Calu3 (cell line): ENCODE data around the gene POLR1G. TPM values are rescaled to one million over a fixed set of nuclear protein-coding genes. Genes with fewer than 3 reads are reported as not detected.

Experiments
- Bru-seq: library from RNA; stranded (reverse); fragments of 400-500 nt; gene quantifications from one replicate; lab custom pipeline; 2021; lab: Mats Ljungman, UMichigan
- BruChase-seq, 2 experiments: library from RNA; stranded (reverse); fragments of 400-500 nt; gene quantifications; one replicate each; lab custom pipeline; 2021; lab: Mats Ljungman, UMichigan
- BruUV-seq: library from RNA; stranded (reverse); fragments of 400-500 nt; replicated peaks from 2 replicates; lab custom pipeline; 2021; lab: Mats Ljungman, UMichigan
- CTCF ChIA-PET: fragments of 300-600 bp; sonication (Branson Sonifier 250); formaldehyde crosslinking; loops from one replicate; lab custom pipeline; 2022; ENCODE audit warnings: antibody characterized with exemption; lab: Charles Lee
- DNase-seq: peaks from one replicate; pipeline ENCODE4 v3.0.0; 2022
- H3K27ac Mint-ChIP-seq: one replicate; pipeline ENCODE4 v1.8.0; 2022; ENCODE audit warnings: mixed read lengths; ENCODE audit not compliant: unreplicated experiment
- H3K27me3 Mint-ChIP-seq: one replicate; pipeline ENCODE4 v1.8.0; 2022; ENCODE audit warnings: mixed read lengths; ENCODE audit not compliant: unreplicated experiment
- H3K36me3 Mint-ChIP-seq: one replicate; pipeline ENCODE4 v1.8.0; 2022; ENCODE audit warnings: mild to moderate bottlenecking, moderate library complexity, mixed read lengths; ENCODE audit not compliant: insufficient read depth, unreplicated experiment
- H3K4me1 Mint-ChIP-seq: one replicate; pipeline ENCODE4 v1.8.0; 2022; ENCODE audit warnings: mild to moderate bottlenecking, low read depth, mixed read lengths; ENCODE audit not compliant: unreplicated experiment
- H3K4me3 Mint-ChIP-seq: one replicate; pipeline ENCODE4 v1.8.0; 2022; ENCODE audit warnings: mild to moderate bottlenecking, low read depth, moderate library complexity, mixed read lengths; ENCODE audit not compliant: unreplicated experiment
- H3K9me3 Mint-ChIP-seq: one replicate; pipeline ENCODE4 v1.8.0; 2022; ENCODE audit warnings: low read depth, mixed read lengths; ENCODE audit not compliant: unreplicated experiment
- intact Hi-C: fragments of 100-400 bp; cut with micrococcal nuclease; formaldehyde crosslinking; loops from one replicate; pipeline ENCODE4 v1.10.0; 2022; ENCODE audit not compliant: unreplicated experiment
- long read RNA-seq: library from polyadenylated mRNA; stranded (forward); transcript quantifications from one replicate; pipeline ENCODE4 v2.0.0, GENCODE V29; 2022
- total RNA-seq: library from RNA; stranded (reverse); gene quantifications from 2 replicates; pipeline ENCODE4 v1.2.3, GENCODE V29; 2022
- TF ChIP-seq, protein P1 (sequence below): fragments of 200-600 bp; IDR thresholded peaks from one replicate; pipeline ENCODE4 v1.8.0; 2022; ENCODE audit warnings: antibody characterized with exemption; ENCODE audit not compliant: unreplicated experiment

Gene POLR1G, protein sequence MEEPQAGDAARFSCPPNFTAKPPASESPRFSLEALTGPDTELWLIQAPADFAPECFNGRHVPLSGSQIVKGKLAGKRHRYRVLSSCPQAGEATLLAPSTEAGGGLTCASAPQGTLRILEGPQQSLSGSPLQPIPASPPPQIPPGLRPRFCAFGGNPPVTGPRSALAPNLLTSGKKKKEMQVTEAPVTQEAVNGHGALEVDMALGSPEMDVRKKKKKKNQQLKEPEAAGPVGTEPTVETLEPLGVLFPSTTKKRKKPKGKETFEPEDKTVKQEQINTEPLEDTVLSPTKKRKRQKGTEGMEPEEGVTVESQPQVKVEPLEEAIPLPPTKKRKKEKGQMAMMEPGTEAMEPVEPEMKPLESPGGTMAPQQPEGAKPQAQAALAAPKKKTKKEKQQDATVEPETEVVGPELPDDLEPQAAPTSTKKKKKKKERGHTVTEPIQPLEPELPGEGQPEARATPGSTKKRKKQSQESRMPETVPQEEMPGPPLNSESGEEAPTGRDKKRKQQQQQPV
- total RNA-seq (22.5 and 25.8 TPM in 2 replicates), Bru-seq, nascent RNA (percentile 74 among the genes with signal in this experiment), BruChase-seq, experiment 1, labeled RNA remaining after a 6-hour chase (percentile 80 among the genes with signal in this experiment), BruChase-seq, experiment 2, labeled RNA remaining after a 2-hour chase (percentile 93 among the genes with signal in this experiment)
- long read RNA-seq, transcript CD3EAP-202 (3 exons, 1,830 nt): minor isoform, 6 of 40 reads
- long read RNA-seq, transcript CD3EAP-201 (3 exons, 3,286 nt): major isoform, 22 of 40 reads
- long read RNA-seq, partial matches to known transcripts: 6 of 40 reads
- long read RNA-seq, other reads (novel, unspliced or antisense): 2 of 40 reads

DNA sequence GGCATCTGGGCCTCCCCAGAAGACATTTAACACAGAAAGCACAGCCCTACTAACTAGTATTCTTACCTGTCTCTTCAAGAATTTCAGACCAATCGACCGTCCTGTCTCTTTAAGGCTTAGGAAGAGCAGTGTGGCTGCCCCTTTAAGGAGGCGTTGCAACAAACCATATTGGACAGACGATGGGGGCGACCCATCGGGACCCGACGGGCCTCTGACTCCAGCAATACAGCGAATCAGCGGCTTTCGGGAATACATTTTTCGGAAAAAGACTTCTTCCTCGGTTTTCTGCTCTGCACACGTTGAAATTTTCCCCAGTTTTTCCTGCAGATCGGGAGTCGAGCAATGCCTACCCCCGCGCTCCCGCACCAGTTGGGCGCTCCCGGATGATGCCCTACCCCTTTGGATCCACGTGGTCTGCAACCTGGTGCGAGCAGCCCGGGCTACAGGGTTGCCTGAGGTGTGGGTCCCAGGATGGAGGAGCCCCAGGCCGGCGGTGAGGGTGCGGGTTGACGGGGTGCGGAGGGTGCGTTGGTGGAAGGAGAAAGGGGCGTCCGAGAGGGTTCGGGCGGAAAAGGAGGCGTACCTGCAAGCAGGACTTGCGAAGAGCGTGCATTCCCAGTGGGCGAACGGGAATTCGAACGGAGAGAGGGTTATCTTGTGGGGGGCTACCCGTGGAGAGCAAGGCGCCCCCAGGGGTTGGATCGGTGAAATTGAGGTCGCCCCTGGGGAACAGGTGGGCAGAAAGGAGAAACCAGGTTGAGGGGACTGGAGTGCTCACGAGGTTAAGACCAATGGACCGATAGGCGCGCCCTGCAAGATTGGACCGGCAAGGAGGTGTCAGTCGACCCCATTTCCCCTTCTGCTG, at the start of gene POLR1G:
TSS of gene POLR1G (plus strand) at position 419 of the 865 bp plus-strand sequence. CDS start at position 472, 53 bp downstream.
- intact Hi-C loops: no loop called here
- CTCF ChIA-PET: interaction anchor here (0.8 to 1.1 kb wide), 3 partner anchors 33 to 72 kb away, joined by 4 to 5 read pairs (median 4); no protein-coding TSS in a partner anchor
- no TSS peak for BruUV-seq
- Mint-ChIP-seq H3K4me3 (peak within 1 kb of the TSS; percentile 92), H3K4me1 (peaks cover 27% of the 10 kb centered on the region), H3K9me3 (no peaks in the 10 kb centered on the region), H3K27ac (peak within 1 kb of the TSS; percentile 89), H3K36me3 (peaks cover 74% of the 10 kb centered on the region), H3K27me3 (no peaks in the 10 kb centered on the region)
- TF ChIP-seq, protein P1, sequence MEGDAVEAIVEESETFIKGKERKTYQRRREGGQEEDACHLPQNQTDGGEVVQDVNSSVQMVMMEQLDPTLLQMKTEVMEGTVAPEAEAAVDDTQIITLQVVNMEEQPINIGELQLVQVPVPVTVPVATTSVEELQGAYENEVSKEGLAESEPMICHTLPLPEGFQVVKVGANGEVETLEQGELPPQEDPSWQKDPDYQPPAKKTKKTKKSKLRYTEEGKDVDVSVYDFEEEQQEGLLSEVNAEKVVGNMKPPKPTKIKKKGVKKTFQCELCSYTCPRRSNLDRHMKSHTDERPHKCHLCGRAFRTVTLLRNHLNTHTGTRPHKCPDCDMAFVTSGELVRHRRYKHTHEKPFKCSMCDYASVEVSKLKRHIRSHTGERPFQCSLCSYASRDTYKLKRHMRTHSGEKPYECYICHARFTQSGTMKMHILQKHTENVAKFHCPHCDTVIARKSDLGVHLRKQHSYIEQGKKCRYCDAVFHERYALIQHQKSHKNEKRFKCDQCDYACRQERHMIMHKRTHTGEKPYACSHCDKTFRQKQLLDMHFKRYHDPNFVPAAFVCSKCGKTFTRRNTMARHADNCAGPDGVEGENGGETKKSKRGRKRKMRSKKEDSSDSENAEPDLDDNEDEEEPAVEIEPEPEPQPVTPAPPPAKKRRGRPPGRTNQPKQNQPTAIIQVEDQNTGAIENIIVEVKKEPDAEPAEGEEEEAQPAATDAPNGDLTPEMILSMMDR: no peak
- peak; percentile 87 for DNase-seq

DNA sequence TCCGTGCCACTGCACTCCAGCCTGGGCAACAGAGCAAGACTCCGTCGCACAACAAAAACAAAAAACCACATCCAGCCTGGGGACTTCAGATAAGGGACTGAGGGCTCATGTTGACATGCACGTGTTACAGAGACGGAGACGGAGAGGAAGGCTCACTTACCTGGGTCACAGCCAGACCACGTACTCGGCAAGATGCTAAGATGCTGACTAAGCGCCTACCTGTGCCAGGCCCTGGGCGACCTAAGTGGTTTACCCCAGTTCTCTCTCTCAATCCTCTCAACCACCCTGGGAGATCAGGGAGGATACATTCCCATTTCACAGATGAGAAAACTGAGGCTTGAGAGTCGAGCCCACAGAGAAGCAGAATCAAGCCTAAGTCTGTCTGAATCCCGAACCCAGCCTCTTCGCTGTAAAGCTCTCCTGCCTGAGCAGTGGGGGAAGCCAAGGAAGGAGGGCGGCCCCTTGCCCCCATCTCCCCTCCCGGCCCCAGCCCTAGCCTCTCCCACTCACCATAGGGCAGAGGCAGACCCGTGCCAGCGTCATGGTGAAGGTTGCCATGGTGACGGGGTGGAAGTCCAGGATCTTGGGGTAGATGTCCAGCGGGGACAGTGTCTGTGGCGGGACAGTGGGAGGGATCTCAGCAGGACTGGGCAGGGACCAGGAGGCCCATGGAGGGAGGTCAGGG, 49.5 kb upstream of the POLR1G start:
- no peak for DNase-seq
- CTCF ChIA-PET: no interaction called here
- BruUV-seq: no TSS peak
- no peaks in the 10 kb centered on the region for H3K27me3 Mint-ChIP-seq
- no peaks in the 10 kb centered on the region for H3K9me3 Mint-ChIP-seq
- intact Hi-C loops: no loop called here
- no peak overlapping the region for H3K27ac Mint-ChIP-seq
- H3K4me1 Mint-ChIP-seq: no peaks in the 10 kb centered on the region
- no peak overlapping the region for H3K4me3 Mint-ChIP-seq
- peaks cover 54% of the 10 kb centered on the region for H3K36me3 Mint-ChIP-seq
- TF ChIP-seq, protein P1: no peak

DNA sequence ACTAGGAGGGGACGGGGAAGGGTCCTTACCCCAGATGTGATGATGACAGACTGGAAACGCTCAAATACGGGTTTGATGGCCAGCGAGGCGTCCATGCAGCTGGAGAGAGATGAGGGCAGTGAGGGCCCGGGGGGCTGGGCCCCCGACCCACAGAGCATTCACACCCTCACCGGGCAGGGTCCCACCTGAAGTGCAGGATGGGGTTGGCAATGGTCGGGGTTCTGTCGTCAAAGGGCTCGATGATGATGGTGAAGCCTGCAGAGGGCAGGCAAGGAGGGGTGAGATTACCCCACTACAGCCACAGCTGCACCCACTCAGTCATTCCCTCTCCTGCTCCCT, 49.0 kb upstream of the POLR1G start:
- TF ChIP-seq, protein P1: no peak
- Mint-ChIP-seq H3K36me3 (peaks cover 50% of the 10 kb centered on the region), H3K27ac (no peak overlapping the region), H3K9me3 (no peaks in the 10 kb centered on the region), H3K4me3 (no peak overlapping the region), H3K27me3 (no peaks in the 10 kb centered on the region), H3K4me1 (no peaks in the 10 kb centered on the region)
- intact Hi-C loops: no loop called here
- no TSS peak for BruUV-seq
- CTCF ChIA-PET: no interaction called here
- DNase-seq: no peak
